ENCODE measurements around the gene MRPL16.
"Not testable (repeated sequence)": the region's sequence is repeated elsewhere in the genome, so short reads cannot be mapped to it uniquely, and the experiment has no call there.

The MRPL16 gene

DNA sequence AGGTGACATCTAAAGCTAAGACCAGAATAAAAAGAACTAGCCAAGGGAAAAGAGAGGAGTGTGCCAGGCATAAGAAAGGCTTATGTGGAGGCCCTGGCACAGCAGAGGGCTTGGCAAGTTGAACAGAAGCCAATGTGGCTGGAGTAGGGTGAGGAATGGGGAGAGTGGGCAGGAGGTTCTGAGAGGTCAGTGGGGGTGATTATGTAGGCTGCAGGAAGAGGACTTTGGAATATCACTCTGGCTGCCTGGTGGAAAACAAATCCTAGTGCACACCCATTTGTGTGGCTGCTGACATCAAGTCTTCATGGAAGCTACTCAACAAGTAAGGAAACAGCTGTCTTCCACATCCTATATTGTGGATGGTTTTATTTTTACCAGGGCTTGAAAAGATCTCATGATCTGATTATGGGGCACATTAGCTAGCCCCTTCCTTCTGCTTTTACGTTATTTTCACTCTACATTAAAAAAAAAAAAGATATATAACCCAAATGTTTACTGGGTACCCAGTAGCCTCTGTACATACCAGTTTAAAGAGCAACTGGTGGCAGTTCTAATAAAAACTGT, 3.4 kb downstream of the MRPL16 start:
- DNase-seq = no peak

DNA sequence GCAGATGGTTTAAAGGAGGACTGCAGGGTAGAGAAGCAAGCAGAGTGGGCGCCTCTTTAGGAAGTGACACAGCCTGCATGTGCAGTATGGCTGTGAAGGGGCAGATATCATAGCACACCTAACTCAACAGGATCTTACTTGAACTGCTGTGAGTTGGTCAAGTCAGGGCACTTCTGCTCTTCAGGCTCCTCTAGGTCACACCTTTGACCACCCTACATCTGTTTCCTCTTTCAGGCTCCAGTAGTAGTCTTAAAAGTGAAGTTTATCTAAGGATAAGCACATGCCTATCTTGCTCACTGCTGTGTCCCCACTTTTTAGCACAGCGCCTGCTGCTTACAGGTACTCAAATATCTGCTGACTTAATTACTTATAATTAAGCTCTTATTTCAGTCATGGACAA, 6.5 kb downstream of the MRPL16 start:
- DNase-seq = no peak

DNA sequence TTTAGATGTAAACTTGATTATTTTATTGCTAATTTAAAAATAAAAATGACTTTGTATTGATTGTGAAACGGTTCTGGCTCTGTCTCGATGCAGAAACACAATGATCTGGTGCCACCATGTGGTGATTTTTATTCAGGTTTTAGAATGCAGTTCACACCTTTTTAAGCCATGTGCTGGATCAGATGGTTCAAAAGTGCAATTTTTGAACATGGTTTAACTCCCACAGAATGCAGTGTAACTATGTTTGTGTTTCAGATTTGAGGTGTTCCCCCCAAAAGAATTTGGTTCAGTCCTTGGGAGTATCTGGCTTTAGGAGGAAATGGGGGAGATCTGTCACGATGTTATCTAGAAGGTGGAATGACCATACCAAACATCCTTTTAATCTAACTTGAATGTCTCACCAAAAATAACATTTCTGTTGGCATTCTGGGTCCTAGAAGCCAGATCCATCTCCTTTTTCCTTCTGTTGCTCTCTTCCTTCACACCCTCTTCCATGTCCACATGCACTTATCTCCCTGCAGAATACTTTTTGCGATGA, 7.9 kb downstream of the MRPL16 start:
- no peak for DNase-seq

- no peak for DNase-seq
Observed at GRCh38 chr11:59801981-59802638, 8.5 kb downstream of the MRPL16 start.

DNA sequence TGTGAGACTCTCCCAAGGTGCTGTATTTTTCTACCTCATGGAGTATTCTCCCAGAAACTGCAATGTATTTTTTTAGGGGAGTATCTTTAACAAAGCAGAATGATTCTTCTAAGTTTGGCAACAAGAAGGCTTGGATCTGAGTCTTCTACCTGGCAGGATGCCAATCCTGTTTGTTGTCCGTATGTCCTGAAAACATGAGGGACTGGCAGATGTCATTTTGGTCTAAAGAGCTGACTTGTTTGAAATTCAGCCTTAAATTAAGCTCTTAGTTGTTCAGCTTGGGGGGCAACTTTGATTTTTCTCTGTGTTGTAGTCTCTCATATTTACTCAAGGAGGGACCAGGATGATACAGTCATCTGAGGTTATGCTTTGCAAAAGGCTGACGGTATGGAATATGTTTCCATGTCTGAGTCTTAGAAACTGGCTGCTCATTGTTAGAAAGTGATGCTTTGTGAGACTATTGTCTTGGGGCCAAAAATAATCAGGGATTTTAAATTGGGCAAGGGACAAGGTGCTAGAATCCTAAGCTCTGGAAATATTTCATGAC, 9.3 kb downstream of the MRPL16 start:
- no peak for DNase-seq

DNA sequence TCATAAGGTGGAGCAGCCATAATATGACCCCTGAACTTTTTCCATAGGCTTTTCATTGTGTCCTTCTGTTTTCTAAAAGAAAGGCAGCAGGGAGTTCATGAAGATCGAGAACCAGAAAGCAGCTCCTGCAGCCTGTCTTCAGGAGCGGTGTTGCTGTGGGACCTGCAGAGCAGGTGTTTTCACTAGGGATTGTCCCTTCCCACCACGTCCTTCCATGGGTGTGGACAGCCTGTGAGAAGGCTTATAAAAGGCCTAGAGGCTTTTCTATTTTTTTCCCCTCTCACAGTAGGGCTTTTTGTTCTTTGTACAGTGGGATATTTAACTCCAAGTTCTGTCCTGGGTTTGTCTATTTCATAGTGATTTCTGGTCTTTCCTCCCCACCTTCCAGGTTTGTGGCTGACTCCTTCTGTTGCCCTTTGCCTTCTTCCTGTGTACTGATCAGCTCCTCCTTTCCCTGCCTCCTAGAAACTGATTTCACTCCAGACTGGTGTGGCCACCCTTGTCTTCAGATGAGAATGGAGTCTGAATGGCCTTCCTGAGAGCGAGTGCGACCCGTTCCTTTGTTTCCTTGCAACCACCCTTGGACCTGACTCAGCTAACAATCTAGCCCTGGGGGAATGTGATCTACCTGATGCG, 10.1 kb downstream of the MRPL16 start:
- DNase-seq = no peak

- no peak for DNase-seq
Observed at GRCh38 chr11:59794417-59794816, 16.2 kb downstream of the MRPL16 start.

DNA sequence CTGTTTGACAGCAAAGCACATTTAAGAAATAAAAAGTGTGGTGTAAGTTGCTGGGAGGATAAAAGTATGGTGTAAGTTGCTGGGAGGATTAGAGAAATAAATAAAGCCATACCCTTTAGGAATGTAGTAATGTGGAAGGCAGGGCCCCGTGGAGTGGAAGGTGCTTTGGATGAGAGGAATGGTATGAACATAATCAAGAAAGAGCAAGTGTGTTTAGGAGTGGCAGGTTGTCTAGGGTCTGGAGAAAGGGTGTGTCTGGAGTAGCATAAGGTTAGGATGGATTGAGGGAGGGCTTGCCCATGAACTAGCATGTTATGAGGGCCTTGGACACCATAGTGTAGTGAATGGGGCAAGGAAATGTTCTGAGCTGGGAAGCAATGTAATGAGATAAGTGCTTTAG, 18.1 kb downstream of the MRPL16 start:
- no peak for DNase-seq

DNA sequence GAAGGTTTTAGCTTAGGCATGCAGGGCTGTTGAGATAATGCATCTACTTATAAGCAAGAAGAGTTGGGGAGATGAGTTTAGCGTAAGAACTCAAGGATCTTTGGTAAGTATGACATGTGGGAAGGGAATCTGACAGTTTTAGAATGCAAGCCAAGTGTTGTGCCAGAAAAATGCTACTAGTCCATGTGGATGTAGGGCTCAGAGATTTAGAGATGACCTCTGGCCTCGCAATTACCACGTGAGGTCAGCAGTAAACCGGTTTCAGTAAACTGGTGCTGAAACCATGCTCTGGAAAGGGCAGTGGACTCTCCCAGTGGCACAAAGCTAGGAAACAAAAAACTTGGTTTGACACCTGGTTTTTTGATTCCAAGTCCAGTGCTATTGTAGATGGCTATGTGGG, 18.9 kb downstream of the MRPL16 start:
- DNase-seq = no peak

GRCh38 chr11:59787816-59788215, 22.8 kb downstream of the MRPL16 start:
- no peak for DNase-seq

DNA sequence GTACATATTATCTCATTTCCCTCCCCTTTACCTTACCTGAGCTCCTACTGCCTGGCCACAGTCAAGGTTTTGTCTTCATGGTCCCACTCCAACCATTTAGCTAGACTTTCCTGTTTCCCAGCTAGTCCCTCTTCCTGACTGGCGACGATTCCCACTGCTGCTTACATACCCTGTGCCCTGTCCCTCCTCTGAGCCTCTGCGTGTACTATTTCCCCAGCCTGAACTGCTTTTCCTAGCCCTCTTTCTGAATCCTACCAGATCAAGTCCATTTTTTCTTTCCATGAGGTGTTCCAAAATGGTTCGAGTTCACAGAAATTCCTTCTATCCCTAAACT, 23.4 kb downstream of the MRPL16 start:
- DNase-seq = no peak

GRCh38 chr11:59785818-59786217, 24.8 kb downstream of the MRPL16 start:
- no peak for DNase-seq

GRCh38 chr11:59784441-59784840, 26.1 kb downstream of the MRPL16 start:
- not testable (repeated sequence) for DNase-seq

DNA sequence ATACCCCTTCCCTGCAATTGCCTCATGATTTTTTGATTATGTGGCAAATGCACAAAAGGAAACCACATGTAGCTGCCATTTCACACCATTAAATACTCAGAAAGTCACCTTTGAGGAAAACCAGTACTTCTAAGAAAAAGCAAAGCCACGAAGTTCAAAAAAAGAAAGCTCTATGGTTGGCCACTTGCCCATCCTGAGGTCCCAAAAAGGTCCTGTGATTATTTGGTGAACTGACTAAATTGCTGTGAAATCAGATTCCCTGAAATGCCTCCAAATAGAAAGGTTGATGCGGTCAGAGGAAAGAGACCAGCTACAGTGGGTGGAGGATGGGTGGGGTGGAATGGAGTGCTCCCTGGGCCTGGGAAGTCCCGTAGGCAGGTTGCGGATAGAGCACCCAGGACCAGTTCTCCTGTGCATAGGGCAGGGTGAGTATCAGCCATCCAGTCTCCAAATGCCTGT, 26.9 kb downstream of the MRPL16 start:
- DNase-seq = no peak

DNA sequence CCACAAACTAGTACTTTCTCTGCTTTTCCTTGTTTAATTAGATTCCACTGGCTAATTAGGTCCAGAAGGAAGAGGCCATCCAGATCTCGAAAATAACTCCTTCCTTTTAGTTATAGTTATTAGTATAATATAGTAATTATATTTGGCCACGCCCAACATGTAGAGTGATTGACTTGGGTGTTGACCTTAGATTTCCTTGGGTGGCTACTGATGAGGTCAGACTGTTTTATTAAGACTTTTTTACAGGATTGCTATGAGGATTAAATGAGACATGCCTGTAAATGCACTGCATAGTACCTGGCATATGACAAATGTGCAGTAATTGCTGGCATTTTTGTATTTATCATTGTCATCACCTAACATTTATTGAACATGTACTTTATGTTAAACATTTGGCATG, 28.5 kb downstream of the MRPL16 start:
- no peak for DNase-seq

- no peak for DNase-seq
Observed at GRCh38 chr11:59779487-59779886, 31.1 kb downstream of the MRPL16 start.

DNA sequence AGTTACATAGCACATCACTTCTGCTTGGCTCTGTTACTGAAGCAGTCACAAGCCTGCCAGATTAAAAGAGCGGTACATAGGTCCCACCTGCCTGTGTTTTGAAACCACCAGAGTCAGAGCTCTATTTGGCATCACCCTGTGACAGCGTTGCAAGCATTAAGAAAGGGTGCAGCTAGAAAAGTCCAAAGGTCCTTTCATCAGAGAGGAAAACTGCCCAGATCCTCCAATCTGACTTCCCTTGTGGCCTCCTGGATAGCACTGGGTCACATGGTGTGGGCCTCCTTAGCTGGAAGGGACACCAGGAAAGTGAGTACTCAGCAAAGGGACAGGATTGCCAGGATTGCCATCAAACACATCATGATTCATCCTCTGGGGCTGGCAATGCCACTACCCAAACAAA, 32.5 kb downstream of the MRPL16 start:
- DNase-seq = no peak

- DNase-seq = no peak
Observed at GRCh38 chr11:59777104-59777503, 33.5 kb downstream of the MRPL16 start.

GRCh38 chr11:59776210-59777066, 34.1 kb downstream of the MRPL16 start:
- DNase-seq = no peak

- no peak for DNase-seq
Observed at GRCh38 chr11:59773083-59773440, 37.5 kb downstream of the MRPL16 start.

DNA sequence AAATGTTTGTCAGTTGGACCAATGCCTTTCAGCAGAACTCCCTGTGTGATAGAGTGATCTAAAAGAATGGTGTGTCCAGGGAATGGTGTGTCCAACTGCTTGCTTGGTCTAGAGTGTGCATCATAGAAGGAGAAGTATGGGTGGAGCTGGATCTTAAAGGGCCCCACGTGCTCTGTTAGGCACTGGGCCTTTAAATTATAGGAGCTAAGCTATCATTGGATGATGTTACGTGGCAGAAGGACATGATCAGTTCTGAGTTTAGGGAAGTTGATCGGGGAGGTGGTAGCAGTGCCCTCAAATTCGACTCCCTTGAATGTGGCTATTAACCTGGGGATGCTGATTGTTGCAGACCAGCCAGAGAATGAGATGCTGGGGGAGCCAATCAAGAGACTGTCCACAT, 39.0 kb downstream of the MRPL16 start:
- DNase-seq = no peak

DNA sequence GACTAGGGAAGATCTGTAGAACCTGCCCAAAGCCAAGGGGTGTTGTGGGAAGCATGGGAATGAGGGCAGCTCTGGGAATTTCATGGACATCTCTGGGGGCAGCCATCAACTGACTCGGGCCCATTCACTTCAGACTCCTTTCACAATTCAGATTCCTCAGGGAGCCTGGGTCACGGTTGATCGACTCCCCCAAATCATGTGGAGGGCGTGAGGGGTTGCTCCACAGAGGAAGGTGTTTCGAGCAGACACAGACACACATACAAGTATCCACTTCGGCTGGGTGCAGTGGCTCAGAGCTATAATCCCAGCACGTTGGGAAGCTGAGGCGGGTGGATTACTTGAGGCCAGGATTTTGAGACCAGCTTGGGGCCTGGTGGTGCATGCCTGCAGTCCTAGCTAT, 39.7 kb downstream of the MRPL16 start:
- DNase-seq = no peak

- DNase-seq = no peak
Observed at GRCh38 chr11:59770319-59770718, 40.3 kb downstream of the MRPL16 start.
